ENCODE data around the gene CCDC170. TPM values are rescaled to one million over a fixed set of nuclear protein-coding genes. Genes with fewer than 3 reads are reported as not detected.

The CCDC170 gene
- total RNA-seq, 1 donor from 2014 or later: 0.07 TPM

GRCh38 chr6:151498327-151498726, 4.5 kb downstream of the CCDC170 start:
- H3K27ac ChIP-seq: no peak overlapping the region
- H3F3A ChIP-seq (ENCODE audit: low read depth): no peaks in the 10 kb centered on the region
- H3K36me3 Mint-ChIP-seq: no peaks in the 10 kb centered on the region
- H3K4me1 Mint-ChIP-seq: peaks cover 6% of the 10 kb centered on the region
- H4K20me1 ChIP-seq (ENCODE audit: low read depth): no peaks in the 10 kb centered on the region
- peaks cover 8% of the 10 kb centered on the region for H3K27me3 Mint-ChIP-seq (ENCODE audit: insufficient read depth, low read depth)
- DNase-seq (ENCODE audit: low spot score): no peak
- no peaks in the 10 kb centered on the region for H3K4me1 ChIP-seq
- no peak overlapping the region for H3K4me2 ChIP-seq
- TF ChIP-seq EZH2 (IDR thresholded peaks at IDR 0.05): no peak
- TF ChIP-seq, protein P1, sequence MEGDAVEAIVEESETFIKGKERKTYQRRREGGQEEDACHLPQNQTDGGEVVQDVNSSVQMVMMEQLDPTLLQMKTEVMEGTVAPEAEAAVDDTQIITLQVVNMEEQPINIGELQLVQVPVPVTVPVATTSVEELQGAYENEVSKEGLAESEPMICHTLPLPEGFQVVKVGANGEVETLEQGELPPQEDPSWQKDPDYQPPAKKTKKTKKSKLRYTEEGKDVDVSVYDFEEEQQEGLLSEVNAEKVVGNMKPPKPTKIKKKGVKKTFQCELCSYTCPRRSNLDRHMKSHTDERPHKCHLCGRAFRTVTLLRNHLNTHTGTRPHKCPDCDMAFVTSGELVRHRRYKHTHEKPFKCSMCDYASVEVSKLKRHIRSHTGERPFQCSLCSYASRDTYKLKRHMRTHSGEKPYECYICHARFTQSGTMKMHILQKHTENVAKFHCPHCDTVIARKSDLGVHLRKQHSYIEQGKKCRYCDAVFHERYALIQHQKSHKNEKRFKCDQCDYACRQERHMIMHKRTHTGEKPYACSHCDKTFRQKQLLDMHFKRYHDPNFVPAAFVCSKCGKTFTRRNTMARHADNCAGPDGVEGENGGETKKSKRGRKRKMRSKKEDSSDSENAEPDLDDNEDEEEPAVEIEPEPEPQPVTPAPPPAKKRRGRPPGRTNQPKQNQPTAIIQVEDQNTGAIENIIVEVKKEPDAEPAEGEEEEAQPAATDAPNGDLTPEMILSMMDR (IDR thresholded peaks at IDR 0.05): no peak
- no peak for TF ChIP-seq EZH2phosphoT487 (IDR thresholded peaks at IDR 0.05)
- no peaks in the 10 kb centered on the region for H3K9me3 Mint-ChIP-seq
- no peaks in the 10 kb centered on the region for H3K36me3 ChIP-seq
- H3K27me3 ChIP-seq: peaks cover 37% of the 10 kb centered on the region
- no peaks in the 10 kb centered on the region for H3K9me3 ChIP-seq (ENCODE audit: low read depth)
- H3K4me3 ChIP-seq: no peak overlapping the region
- H3K27ac Mint-ChIP-seq: no peak overlapping the region
- H3K79me2 ChIP-seq (ENCODE audit: low read depth): no peaks in the 10 kb centered on the region
- no peak overlapping the region for H3K4me3 Mint-ChIP-seq
- H3K9ac ChIP-seq: no peak overlapping the region
- H2AFZ ChIP-seq (replicated peaks): no peak overlapping the region

DNA sequence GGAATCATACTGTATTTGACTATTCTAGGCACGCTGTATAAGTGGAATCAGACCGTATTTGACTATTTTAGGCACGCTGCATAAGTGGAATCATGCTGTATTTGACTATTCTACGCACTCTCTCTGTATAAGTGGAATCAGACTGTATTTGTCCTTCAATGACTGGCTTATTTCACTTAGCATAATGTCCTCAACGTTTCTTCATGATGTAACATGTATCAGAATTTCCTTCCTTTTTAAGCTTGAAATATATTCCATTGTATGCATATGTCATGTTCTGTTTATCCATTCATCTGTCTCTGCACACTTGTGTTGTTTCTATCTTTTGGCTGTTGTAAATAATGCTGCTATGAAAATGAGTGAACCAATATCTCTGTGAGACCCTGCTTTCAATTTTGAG, 5.7 kb downstream of the CCDC170 start:
- no peak overlapping the region for H3K4me3 Mint-ChIP-seq
- H3K27me3 Mint-ChIP-seq (ENCODE audit: insufficient read depth, low read depth): peaks cover 3% of the 10 kb centered on the region
- Histone ChIP-seq H4K20me1 (ENCODE audit: low read depth) (no peaks in the 10 kb centered on the region), H3K9me3 (ENCODE audit: low read depth) (no peaks in the 10 kb centered on the region), H3K27me3 (peaks cover 24% of the 10 kb centered on the region), H3K9ac (no peak overlapping the region), H3K27ac (no peak overlapping the region), H3K4me3 (no peak overlapping the region), H3K36me3 (no peaks in the 10 kb centered on the region), H3K4me2 (no peak overlapping the region), H3K79me2 (ENCODE audit: low read depth) (no peaks in the 10 kb centered on the region), H2AFZ (replicated peaks) (no peak overlapping the region), H3F3A (ENCODE audit: low read depth) (no peaks in the 10 kb centered on the region), H3K4me1 (no peaks in the 10 kb centered on the region)
- no peak for TF ChIP-seq EZH2phosphoT487 (IDR thresholded peaks at IDR 0.05)
- no peak for TF ChIP-seq EZH2 (IDR thresholded peaks at IDR 0.05)
- TF ChIP-seq, protein P1 (IDR thresholded peaks at IDR 0.05): no peak
- peaks cover 3% of the 10 kb centered on the region for H3K4me1 Mint-ChIP-seq
- no peaks in the 10 kb centered on the region for H3K36me3 Mint-ChIP-seq
- DNase-seq (ENCODE audit: low spot score): no peak
- no peaks in the 10 kb centered on the region for H3K9me3 Mint-ChIP-seq
- H3K27ac Mint-ChIP-seq: no peak overlapping the region

DNA sequence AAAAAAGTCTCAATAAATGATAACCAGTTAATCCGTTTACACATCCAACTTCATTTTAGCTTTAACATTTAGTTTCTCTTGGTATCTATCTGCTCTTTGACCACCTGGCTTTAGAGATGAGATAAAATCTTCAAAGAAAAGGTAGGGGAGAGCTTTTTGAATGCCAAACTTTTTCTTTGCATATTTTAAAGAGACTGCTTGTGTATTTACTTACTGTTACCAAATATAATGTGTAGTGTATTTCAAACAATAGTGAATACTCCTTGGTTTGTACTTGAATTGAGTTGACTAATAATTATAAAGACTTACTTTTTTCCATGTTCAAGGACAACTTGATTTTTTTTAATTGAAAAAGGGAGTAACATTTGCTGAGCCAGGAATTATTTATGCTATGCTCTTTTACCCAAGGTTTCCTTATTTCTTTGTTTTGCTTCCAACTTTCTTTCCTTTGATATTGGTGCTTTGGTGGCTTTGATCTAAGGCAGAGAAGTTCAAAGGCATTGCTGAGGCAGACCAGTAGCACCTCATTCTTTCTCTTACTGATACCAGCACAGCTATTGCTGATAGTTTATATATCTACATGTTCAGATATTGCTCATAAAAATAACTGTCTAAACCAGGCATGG, 7.8 kb downstream of the CCDC170 start:
- H3K36me3 ChIP-seq: no peaks in the 10 kb centered on the region
- no peaks in the 10 kb centered on the region for H3K9me3 ChIP-seq (ENCODE audit: low read depth)
- no peak overlapping the region for H3K4me3 ChIP-seq
- peaks cover 4% of the 10 kb centered on the region for H3K27me3 ChIP-seq
- no peak overlapping the region for H3K27ac Mint-ChIP-seq
- H3K4me2 ChIP-seq: no peak overlapping the region
- H3K27me3 Mint-ChIP-seq (ENCODE audit: insufficient read depth, low read depth): peaks cover 2% of the 10 kb centered on the region
- H3K27ac ChIP-seq: no peak overlapping the region
- H4K20me1 ChIP-seq (ENCODE audit: low read depth): no peaks in the 10 kb centered on the region
- H2AFZ ChIP-seq (replicated peaks): no peak overlapping the region
- no peak for TF ChIP-seq EZH2phosphoT487 (IDR thresholded peaks at IDR 0.05)
- no peak for TF ChIP-seq EZH2 (IDR thresholded peaks at IDR 0.05)
- TF ChIP-seq, protein P1 (IDR thresholded peaks at IDR 0.05): no peak
- H3K79me2 ChIP-seq (ENCODE audit: low read depth): no peaks in the 10 kb centered on the region
- no peak overlapping the region for H3K4me3 Mint-ChIP-seq
- no peaks in the 10 kb centered on the region for H3F3A ChIP-seq (ENCODE audit: low read depth)
- DNase-seq (ENCODE audit: low spot score): no peak
- H3K36me3 Mint-ChIP-seq: no peaks in the 10 kb centered on the region
- peaks cover 3% of the 10 kb centered on the region for H3K4me1 Mint-ChIP-seq
- no peak overlapping the region for H3K9ac ChIP-seq
- H3K9me3 Mint-ChIP-seq: no peaks in the 10 kb centered on the region
- no peaks in the 10 kb centered on the region for H3K4me1 ChIP-seq

All from neural progenitor cell (in vitro differentiated cells).